Measurements from ENCODE around the gene UCK2.

Gene UCK2

DNA sequence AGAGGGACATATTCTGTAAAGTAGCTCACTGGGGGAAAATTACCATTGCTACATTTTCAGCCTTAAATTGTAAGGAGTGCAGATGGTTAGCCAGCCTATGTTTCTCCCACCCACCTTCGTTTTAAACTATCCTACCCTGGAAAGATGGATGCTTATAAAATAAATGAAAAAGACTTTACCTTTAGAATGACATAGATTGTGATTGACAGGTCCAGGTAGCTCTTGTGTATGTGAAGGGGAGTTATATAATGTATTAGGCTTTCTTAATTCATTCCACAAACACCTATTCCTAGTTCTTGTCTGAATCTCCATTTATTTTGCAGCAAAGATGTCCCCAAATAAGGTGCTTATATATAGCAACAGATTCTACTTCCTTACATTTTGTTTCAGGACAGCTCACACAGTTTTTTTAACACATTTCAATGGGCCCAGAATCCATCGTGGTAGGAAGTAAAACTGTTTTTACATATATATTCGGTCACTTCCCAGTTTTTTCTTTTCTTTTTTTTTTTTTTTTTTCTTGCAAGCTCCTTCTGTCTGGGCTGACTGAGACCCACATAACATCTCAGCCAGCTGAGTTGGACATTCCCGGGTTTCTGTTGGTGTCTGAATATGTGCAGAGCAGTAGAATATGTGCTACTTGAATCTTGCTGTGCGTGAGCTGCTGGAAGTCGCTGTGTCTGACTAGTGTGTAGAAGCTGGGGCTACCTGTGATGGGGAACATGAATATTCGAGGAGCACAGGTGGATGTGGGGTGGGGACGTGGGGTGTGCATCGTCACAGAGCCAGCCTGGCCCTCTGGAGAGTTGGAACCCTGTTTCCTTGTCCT lies 27.8 kb downstream of the UCK2 start:
- DNase-seq (ENCODE audit: low read depth in 2 of 3, low spot score in 2 of 3): no peak

DNA sequence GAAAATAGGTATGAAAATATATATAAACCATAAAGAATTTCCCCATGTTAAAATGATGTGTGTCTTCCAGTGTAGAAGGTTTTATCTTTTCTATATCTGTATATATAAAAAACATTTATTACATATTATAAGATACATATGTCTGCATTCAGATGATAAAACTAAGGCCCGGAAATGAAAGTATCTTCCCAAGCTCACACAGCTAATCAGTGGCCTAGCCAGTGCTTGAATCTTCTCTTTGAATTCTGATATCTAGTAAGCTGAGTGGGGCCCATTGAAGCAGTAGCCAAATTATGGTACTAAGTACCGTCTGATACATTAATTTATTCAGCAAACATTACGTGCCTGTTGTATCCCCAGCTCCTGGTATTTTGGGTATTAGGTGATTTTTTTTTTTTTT lies 28.6 kb downstream of the UCK2 start:
- DNase-seq (ENCODE audit: low read depth in 2 of 3, low spot score in 2 of 3): no peak

DNA sequence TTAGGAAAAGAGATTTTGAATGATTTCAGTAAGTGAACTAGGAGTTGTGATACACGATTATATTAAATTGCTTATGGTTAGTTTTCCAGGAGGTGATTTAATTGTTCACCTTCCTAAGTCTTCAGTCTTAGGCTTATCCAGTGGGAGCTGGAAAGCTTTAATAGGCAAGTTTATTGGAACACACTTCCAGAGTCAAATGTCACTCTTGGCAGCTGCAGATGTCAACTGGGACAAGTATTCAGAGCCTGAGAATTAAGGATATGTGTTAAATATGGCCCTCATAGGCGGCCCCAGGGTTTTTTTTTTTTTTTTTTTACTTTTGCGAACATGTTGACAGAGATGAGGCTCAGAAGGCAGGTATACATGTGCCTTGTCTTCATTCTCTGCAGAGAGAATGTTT lies 29.2 kb downstream of the UCK2 start:
- DNase-seq (ENCODE audit: low read depth in 2 of 3, low spot score in 2 of 3): no peak

DNA sequence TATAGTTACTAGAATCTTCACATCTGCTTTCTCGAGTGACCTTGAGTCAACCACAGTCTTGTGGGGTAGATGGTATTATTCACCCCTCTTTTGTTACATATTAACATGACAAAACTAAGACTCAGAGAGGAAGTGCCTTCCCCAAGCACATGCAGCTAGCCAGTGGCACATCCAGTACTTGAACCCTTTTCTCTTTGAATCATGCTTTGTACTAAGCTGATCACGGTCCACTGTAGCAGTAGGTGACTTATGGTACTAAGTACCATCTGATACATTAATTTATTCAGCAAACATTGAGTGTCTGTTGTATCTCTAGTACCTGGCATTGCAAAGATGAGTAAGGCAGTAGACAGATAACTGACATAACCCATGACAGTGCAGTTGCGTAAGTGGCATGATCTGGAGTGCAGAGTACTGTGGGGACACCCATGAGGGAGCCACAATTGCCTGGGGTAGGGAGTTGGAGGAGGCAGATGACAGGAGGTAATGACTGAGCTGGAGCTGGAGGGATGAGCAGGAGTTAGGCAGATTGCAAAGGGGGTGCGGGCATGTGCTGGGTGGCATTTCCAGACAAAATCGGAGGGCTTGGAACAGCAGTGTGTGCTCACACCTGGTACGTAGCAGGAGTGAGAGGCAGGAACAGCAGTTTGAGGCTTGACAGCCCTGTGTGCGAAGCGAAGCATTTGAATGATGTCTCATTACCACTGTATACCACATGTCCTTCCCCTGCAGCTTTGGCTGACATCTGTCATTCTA lies 29.8 kb downstream of the UCK2 start:
- no peak for DNase-seq (ENCODE audit: low read depth in 2 of 3, low spot score in 2 of 3)

DNA sequence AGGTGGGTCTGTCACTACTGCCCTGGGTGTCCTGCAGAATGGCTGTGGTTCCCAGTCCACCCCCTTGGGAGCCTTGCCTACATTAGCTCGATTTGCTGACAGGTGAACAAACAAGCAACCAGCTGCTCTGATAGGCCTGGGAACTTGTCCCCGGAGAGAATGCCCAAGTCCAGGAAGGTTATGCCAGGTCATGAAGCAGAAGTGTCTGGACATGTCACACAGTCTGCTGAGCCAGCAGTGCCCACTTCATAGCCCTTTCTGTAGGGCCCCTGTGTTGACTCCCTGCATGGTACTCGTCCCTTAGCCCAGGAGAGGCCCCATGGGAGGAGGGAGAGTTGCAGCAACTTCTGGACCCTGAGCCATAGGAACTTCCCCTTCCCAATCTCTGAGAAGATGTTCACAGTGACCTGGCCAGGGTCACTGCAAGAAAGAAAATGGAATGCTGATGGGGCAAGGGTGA lies 31.0 kb downstream of the UCK2 start:
- DNase-seq (ENCODE audit: low read depth in 2 of 3, low spot score in 2 of 3): no peak

DNA sequence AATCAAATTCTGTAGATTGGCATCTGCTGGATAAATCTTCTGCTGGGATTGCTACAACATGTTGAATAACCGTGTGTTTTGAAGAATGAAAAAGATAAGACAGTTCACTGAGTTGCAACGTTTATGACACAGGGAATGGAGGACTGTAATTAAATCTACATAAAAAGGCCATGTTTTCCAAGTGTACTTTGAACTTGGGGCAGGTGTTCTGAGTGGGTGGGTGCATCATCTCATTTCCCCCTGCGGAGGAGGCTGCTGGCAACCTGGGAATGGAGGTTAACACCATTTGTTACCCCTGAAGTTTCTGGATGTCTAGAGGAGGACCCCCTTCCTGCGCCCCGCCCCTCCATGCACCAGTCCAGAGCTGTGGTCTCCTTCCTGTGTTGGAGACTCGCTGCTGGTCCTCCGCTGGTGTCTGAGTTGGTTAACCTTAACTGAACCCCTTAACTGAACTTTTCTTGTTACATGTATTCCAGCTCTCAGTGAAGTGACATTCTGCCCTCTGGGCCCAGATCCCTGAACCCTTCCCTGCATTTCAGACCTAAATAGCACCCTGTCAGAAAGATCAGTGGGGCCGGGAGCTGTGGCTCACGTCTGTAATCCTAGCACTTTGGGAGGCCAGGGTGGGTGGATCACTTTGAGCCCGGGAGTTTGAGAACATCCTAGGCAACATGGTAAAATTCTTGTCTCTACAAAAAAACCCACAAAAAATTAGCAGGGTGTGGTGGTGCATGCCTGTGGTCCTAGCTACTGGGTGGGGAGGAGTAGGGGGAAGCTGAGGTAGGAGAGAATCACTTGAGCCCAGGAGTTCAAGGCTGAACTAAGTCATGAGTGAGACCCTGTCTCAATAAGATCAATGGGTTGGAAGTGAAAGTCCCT lies 31.8 kb downstream of the UCK2 start:
- no peak for DNase-seq (ENCODE audit: low read depth in 2 of 3, low spot score in 2 of 3)

DNA sequence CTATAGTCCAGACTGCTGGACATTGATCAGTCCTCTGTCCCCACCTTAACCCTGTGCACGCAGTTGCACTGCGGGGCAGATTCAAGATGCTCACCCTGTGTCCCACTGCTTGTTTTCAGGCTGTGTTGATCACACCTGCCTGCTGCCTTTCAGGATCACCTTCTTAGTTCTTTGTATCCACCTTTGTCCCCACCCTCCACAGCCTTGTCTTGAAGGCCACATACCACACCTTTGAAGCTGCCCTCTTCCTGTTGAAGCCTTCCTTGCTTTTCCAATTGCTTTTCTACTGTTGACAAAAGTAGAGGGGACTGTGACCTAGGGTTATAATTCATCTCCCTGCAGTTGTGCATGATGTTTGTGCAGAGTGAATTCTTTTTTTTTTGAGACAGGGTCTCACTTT lies 32.7 kb downstream of the UCK2 start:
- no peak for DNase-seq (ENCODE audit: low read depth in 2 of 3, low spot score in 2 of 3)

DNA sequence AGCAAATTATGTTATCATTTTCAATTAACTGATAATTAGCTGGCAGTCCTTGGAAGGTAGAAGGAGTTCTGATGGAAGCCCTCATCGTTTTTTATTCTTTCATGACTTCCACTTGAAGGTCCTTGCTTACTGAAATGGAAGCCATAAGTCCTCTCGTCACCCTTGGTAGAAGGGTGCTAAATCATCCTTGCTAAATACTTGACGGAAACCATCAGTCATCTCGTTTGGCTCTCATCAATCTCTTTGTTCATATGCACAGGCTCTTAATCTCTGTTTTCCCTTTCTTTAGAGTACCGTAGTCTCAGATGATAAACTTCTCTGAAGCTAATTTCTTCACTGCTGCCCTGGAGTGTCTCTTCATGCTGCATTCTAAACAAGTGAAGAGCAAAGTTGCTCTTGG lies 34.5 kb downstream of the UCK2 start:
- DNase-seq (ENCODE audit: low read depth in 2 of 3, low spot score in 2 of 3): no peak

DNA sequence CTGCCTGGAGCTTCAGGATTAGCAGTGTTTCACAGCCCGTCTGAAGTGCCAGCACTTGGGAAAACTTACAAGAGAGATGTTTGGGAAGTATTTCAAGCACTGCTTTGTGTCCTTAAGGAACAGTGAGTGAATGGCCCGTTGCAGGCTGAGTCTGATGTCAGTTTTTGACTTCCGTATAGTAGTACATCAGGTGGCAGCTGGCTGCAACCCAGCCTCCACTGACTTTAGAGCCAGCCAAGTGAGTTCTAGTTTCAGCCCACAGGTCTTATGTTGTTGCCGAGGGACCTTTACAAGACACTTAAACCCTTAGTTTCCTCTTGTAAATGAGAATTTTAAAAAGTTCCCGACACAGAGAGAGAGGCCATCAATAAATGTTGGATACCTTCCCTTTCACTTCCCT lies 35.0 kb downstream of the UCK2 start:
- DNase-seq (ENCODE audit: low read depth in 2 of 3, low spot score in 2 of 3): no peak

DNA sequence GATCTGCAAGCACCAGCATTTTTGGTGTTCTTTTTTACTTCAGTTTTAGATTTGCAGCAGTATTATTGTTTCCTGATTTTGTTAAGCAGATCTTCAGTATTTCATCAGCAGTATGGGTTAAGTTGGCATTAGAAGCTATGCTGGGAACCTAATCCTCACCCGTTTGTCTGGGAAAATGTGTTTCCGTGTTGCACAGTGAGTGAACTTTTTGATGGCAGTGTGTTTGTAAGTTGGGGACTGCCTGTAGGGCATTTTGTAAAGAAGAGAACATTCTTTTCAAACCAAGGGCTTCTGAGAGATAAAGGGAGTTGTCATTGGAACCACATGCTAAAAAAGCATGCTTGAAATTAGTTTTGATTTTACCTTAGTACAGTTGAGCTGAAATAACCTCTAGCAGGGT lies 35.9 kb downstream of the UCK2 start:
- no peak for DNase-seq (ENCODE audit: low read depth in 2 of 3, low spot score in 2 of 3)

DNA sequence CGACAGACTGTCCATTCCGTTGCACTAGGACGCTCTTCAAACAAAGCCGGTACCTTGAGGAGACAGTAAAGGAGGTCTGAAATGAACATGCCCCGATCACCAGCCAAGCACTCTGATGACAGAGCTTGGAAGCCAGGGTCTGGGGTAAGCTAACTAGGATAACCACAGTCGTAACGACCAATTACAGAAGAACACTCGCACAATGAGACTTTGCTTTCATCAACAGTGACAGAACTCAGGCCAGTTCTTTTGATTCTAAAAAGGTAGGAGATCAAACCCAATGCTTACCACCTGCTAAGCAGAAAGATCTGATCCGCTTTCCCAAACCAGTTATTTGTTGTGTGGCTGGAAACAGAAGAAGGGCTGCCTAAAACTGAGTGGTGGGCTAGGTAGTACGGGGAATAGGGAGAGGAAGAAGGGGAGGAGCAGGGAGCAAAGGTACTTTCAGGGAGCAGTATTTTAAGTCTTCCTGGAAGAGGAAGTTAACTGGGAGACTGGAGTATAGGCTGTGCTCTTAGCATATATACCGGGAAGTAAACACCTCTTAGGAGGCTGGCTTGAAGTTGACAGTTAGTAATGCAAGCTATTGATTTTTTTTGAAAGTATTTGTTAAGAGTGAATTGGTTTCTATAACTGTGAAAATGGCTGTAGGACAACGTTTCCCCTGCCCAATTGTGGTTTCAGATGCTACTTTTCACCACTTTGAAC lies 38.4 kb downstream of the UCK2 start:
- no peak for DNase-seq (ENCODE audit: low read depth in 2 of 3, low spot score in 2 of 3)

DNA sequence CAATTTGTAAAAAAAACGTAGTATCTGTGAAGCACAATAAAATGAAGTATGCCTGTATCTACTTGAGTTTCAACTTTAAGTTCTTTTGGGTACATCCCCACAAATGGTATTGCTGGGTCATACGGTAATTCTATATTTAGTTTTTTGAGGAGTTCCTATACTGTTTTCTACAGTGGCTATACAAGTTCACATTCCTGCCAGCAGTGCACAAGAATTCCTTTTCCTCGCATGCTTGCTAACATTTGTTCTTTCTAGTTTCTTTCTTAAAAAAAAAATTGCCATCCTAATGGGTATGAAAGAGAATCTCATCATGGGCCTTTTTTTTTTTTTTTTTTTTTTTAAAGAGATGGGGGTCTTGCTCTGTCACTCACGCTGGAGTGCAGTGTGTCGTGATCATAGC lies 41.9 kb downstream of the UCK2 start:
- DNase-seq (ENCODE audit: low read depth in 2 of 3, low spot score in 2 of 3): no peak

DNA sequence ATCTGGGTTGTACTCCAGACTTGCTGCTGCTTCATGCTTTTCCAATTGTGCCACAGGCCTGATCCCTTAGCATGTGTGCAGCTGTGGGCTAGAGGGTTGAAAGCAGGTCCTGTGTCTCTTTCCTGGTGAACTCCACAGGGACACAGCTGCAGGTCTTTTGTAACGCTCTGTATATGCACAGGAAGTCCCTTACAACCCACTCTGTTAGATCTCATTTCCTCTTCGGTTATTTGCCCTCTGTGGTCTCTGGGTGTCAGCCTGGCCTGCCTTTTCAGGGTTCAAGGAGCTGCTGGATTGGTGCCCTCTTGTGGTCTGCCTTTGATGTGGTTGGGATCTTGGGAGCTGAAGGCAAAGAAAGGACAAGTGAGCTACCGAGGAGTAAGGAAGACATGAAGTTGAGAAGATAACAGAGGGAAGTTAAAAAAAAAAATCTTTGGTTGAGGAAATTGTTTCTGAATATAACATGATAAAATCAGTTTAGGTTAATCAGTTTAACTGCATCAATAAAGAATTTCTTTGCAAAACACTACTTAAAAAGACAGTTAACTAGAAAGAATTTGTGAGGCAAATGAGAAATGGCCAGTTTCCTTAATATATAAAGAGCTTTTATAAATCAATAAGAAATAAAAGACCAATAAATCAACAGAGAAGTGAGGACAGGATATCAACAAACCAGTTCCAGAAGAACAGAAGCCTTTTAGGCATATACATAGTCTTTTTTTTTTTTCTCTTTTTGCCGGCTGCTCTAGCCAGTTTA lies 44.1 kb downstream of the UCK2 start:
- peak; percentile 11 to 33 (median 30) for DNase-seq (ENCODE audit: low read depth in 2 of 3, low spot score in 2 of 3)

DNA sequence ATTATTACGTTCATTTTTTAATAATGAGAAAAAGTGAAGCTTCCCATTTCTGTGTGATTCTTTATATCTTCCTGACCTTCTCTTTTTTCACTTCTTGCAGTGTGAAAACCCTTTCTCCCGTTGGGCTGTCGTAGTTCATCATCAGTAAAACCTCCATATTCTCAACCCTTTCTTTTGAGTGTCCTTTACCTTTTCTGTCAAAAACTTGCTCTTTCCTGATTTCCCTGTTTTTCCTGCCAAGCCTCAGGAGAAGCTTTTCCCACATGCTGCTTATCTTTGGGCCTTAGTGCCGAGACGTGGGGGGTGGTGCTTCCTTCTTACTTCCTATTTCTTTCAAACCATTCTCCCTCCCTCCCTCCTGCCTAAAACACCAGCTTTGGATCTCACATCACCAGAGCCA lies 46.1 kb downstream of the UCK2 start:
- no peak for DNase-seq (ENCODE audit: low read depth in 2 of 3, low spot score in 2 of 3)

DNA sequence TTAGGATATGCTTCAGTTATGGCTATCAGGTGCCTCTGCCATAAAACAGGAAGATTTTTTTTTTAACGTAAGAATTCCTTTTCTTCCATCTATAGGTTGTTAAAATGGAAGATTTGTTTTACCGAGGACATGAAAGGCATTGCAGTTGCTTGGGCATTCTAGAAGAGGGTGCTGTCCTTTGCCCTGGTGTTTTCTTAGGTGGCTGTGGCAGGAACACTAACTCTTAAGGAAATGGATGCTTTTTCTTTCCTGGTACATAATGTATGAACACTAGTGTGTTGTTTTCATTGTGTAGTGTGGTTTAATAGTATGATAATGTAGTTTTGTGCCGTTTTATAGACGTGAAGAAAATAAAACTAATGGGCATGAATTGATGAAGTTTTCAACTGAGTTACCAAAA lies 47.2 kb downstream of the UCK2 start:
- no peak for DNase-seq (ENCODE audit: low read depth in 2 of 3, low spot score in 2 of 3)

DNA sequence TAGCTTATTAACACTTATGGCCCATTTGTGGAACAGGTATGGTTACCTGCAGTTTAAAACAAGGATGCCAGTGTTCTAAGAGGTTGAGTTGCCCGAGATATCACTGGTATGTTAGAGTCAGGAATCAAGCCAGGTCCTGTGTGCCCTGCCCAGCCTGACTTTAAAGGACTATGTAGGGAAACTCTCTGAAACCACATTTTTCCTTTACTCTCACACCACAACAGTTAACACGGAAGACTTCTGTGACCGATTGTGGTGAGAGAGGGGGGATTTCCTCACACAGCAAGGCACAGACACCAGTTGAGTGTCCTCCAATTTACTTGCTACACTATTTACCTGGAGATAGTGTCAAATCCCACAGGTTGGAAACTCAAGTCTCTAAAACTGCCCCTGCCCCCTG lies 47.8 kb downstream of the UCK2 start:
- no peak for DNase-seq (ENCODE audit: low read depth in 2 of 3, low spot score in 2 of 3)

DNA sequence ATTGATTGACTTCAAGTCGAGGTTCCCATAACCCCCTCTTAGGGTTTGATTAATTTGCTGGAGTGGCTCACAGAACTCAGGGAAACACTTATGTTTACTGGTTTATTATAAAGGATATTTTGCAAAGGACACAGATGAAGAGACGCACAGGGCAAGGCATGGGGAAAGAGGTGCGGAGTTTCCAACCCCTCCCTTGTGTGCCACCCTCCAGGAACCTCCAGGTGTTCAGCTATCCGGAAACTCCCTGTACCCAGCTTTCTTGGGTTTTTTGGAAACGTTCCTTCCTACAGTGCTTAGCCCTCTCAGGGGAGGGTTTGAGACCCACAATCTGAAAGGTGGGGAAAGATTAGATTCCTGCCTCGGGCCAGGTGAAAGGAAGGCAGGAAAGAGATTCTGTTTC lies 48.2 kb downstream of the UCK2 start:
- DNase-seq (ENCODE audit: low read depth in 2 of 3, low spot score in 2 of 3): no peak

DNA sequence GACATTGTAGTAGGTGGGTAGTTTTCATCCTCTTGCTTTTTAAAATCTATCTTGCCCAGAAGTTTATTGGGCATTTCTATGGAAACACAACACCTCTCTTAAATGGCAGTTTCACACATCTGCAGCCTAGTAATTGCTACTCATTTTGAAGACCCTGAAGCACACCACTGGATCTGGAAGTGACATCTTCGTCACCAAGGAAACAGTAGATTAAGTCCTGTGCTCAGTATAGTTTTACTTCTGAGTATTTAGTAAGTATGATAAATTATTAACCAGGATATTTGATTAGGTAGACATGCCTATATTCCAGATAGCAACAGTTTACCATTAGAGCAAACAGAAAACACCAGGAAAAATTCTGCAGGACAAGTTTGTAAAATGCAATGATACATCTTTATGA lies 48.7 kb downstream of the UCK2 start:
- no peak for DNase-seq (ENCODE audit: low read depth in 2 of 3, low spot score in 2 of 3)

DNA sequence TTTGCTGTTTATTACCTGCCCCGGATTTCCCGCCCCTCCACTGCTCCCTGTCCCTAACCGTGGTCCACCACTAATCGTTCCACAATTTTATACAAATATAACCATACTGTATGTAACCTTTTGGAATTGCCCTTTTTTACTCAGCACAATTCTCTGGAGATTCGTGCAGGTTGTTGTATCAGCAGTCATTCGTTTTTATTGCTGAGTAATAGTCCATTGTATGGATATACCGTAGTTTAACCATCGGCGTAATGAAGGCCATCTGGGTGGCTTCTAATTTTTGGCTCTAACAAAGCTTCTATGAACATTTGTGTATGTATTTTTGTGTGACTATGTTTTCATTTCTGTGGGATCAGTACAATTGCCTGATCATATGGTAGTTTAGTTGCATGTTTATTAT lies 50.0 kb downstream of the UCK2 start:
- no peak for DNase-seq (ENCODE audit: low read depth in 2 of 3, low spot score in 2 of 3)

DNA sequence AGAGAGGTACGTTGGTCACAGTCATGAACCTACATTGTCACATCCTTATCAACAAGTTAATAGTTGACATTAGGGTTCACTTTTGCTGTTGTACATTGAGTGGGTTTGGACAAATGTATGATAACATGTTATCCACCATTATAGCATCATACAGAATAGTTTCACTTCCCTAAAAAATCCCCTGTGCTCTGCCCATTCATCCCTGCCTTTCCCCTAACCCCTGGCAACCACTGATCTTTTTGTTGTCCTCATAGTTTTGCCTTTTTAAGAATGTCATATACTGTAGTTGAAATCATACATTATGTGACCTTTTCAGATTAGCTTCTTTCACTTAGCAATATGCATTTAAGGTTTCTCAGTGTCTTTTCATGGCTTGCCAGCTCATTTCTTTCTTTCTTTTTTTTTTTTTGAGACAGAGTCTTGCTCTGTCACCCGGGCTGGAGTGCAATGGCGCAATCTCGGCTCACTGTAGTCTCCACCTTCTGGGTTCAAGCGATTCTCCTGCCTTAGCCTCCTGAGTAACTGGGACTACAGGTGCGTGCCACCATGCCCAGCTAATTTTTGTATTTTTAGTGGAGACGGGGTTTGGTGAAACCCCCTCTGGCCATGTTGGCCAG lies 50.6 kb downstream of the UCK2 start:
- DNase-seq (ENCODE audit: low read depth in 2 of 3, low spot score in 2 of 3): no peak
